Loucy (cell line): ENCODE measurements around the gene GPC5.

Experiments
- H2AFZ ChIP-seq: fragments of 200-600 bp; sonication (generic); 2 replicates; pipeline ENCODE4 v1.6.0; 2016; ENCODE audit warnings: antibody characterized with exemption, mild to moderate bottlenecking, low read length, moderate library complexity
- H3F3A ChIP-seq: fragments of 200-600 bp; 2 replicates; pipeline ENCODE4 v1.6.0; 2016; ENCODE audit warnings: antibody characterized with exemption, low read depth, mild to moderate bottlenecking
- H3K27me3 ChIP-seq: fragments of 200-600 bp; sonication (generic); 2 replicates; pipeline ENCODE4 v1.6.1; 2014; ENCODE audit warnings: low read length, mild to moderate bottlenecking; ENCODE audit not compliant: insufficient read depth, poor library complexity, severe bottlenecking
- H3K36me3 ChIP-seq: fragments of 200-600 bp; sonication (generic); 2 replicates; pipeline ENCODE4 v1.6.1; 2016; ENCODE audit warnings: low read length; ENCODE audit not compliant: insufficient read depth
- H3K4me1 ChIP-seq: fragments of 200-600 bp; sonication (generic); 2 replicates; pipeline ENCODE4 v1.5.1; 2014; ENCODE audit warnings: low read length, mild to moderate bottlenecking; ENCODE audit not compliant: insufficient read depth, poor library complexity, severe bottlenecking
- H3K4me2 ChIP-seq: fragments of 200-600 bp; sonication (generic); 2 replicates; pipeline ENCODE4 v1.6.0; 2014; ENCODE audit warnings: antibody characterized with exemption, low read length, low read depth, mild to moderate bottlenecking; ENCODE audit not compliant: poor library complexity, severe bottlenecking
- H3K4me3 ChIP-seq: fragments of 200-600 bp; sonication (generic); 2 replicates; pipeline ENCODE4 v1.5.1; 2014; ENCODE audit warnings: low read length, mild to moderate bottlenecking, mixed read lengths; ENCODE audit not compliant: poor library complexity, severe bottlenecking
- H3K79me2 ChIP-seq: fragments of 200-600 bp; sonication (generic); 2 replicates; pipeline ENCODE4 v1.6.1; 2014; ENCODE audit warnings: low read length; ENCODE audit not compliant: insufficient read depth
- H3K9ac ChIP-seq: fragments of 200-600 bp; sonication (generic); 2 replicates; pipeline ENCODE4 v1.6.0; 2014; ENCODE audit warnings: mild to moderate bottlenecking, low read depth, low read length, moderate library complexity; ENCODE audit not compliant: poor library complexity, severe bottlenecking
- H3K9me2 ChIP-seq: fragments of 200-600 bp; sonication (generic); replicated peaks from 2 replicates; pipeline ENCODE4 v1.6.1; 2016; ENCODE audit warnings: low read depth, low read length, mixed read lengths
- H3K9me3 ChIP-seq: fragments of 200-600 bp; sonication (generic); 2 replicates; pipeline ENCODE4 v1.6.1; 2014; ENCODE audit warnings: mild to moderate bottlenecking, antibody characterized with exemption, low read length, low read depth; ENCODE audit not compliant: insufficient read depth
- H4K20me1 ChIP-seq: fragments of 200-600 bp; sonication (generic); 2 replicates; pipeline ENCODE4 v1.6.0; 2014; ENCODE audit warnings: antibody characterized with exemption, low read length, mild to moderate bottlenecking; ENCODE audit not compliant: insufficient read depth, poor library complexity, severe bottlenecking
- EZH2phosphoT487 ChIP-seq: fragments of 200-600 bp; IDR thresholded peaks from 2 replicates; pipeline ENCODE4 v1.6.1; 2018; ENCODE audit warnings: antibody characterized with exemption, mild to moderate bottlenecking, moderate library complexity, borderline replicate concordance
- TF ChIP-seq, protein P1 (sequence below): fragments of 200-600 bp; sonication (generic); conservative IDR thresholded peaks from 2 replicates; pipeline ENCODE4 v1.5.1; 2014; ENCODE audit warnings: mild to moderate bottlenecking, antibody characterized with exemption, low read length

GPC5 gene

DNA sequence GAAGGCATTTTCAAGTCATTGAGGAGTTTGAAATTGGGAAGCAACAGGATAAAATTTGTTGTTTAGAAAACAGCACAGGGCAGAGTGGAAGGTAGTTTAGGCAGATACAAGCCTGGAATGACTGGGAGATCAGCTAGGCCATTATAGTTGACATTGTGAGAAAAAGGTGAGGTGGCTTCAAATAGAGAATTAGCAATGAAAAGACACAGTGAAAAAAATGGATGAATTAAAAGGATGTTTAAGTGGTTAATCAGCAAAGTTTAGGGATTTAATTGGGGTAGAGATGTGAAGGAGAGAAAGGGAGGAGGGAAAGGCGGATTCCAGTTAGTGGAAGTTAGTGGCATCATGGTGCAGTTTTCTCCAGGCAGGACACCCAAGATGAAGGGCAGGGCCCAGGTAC, 1257.7 kb downstream of the GPC5 start:
- no peak for TF ChIP-seq EZH2phosphoT487
- TF ChIP-seq, protein P1, sequence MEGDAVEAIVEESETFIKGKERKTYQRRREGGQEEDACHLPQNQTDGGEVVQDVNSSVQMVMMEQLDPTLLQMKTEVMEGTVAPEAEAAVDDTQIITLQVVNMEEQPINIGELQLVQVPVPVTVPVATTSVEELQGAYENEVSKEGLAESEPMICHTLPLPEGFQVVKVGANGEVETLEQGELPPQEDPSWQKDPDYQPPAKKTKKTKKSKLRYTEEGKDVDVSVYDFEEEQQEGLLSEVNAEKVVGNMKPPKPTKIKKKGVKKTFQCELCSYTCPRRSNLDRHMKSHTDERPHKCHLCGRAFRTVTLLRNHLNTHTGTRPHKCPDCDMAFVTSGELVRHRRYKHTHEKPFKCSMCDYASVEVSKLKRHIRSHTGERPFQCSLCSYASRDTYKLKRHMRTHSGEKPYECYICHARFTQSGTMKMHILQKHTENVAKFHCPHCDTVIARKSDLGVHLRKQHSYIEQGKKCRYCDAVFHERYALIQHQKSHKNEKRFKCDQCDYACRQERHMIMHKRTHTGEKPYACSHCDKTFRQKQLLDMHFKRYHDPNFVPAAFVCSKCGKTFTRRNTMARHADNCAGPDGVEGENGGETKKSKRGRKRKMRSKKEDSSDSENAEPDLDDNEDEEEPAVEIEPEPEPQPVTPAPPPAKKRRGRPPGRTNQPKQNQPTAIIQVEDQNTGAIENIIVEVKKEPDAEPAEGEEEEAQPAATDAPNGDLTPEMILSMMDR, result no peak
- Histone ChIP-seq H3K9ac (no peak overlapping the region), H3K9me2 (no peaks in the 10 kb centered on the region), H3K4me1 (no peaks in the 10 kb centered on the region), H2AFZ (no peak overlapping the region), H4K20me1 (no peaks in the 10 kb centered on the region), H3K79me2 (no peaks in the 10 kb centered on the region), H3K36me3 (no peaks in the 10 kb centered on the region), H3F3A (no peaks in the 10 kb centered on the region), H3K4me2 (no peak overlapping the region), H3K27me3 (no peaks in the 10 kb centered on the region), H3K9me3 (no peaks in the 10 kb centered on the region), H3K4me3 (no peak overlapping the region)

GRCh38 chr13:92656648-92657047, 1258.2 kb downstream of the GPC5 start:
- Histone ChIP-seq H3K9me2 (no peaks in the 10 kb centered on the region), H3K4me2 (no peak overlapping the region), H3K9ac (no peak overlapping the region), H3K4me3 (no peak overlapping the region), H3K36me3 (no peaks in the 10 kb centered on the region), H4K20me1 (no peaks in the 10 kb centered on the region), H3K79me2 (no peaks in the 10 kb centered on the region), H2AFZ (no peak overlapping the region), H3K9me3 (no peaks in the 10 kb centered on the region), H3K27me3 (no peaks in the 10 kb centered on the region), H3K4me1 (no peaks in the 10 kb centered on the region), H3F3A (no peaks in the 10 kb centered on the region)
- no peak for TF ChIP-seq EZH2phosphoT487
- TF ChIP-seq, protein P1, result no peak

DNA sequence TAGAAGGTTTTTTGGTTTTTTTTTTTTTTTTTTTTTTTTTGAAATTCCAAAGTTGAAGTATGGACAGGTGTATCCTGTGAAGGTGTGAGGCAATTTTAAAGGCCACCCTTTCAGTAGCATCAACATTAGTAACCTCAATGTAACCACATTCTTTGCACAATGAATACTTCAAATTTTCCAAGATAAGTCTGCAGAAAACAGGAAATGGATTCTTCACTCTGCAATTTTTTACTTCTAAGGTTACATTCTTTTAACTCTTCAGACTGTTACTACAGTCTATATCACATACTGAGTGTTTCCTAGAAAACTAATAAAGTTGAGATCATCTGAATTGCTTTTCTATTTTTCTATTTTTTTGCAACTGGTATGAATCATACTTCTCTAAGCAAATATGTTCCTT, 1259.1 kb downstream of the GPC5 start:
- Histone ChIP-seq H3K79me2 (no peaks in the 10 kb centered on the region), H3K9me3 (no peaks in the 10 kb centered on the region), H2AFZ (no peak overlapping the region), H3K9me2 (no peaks in the 10 kb centered on the region), H3K9ac (no peak overlapping the region), H3F3A (no peaks in the 10 kb centered on the region), H4K20me1 (no peaks in the 10 kb centered on the region), H3K4me3 (no peak overlapping the region), H3K27me3 (no peaks in the 10 kb centered on the region), H3K36me3 (no peaks in the 10 kb centered on the region), H3K4me2 (no peak overlapping the region), H3K4me1 (no peaks in the 10 kb centered on the region)
- TF ChIP-seq, protein P1, result no peak
- TF ChIP-seq EZH2phosphoT487, result no peak
